GM13976 (cell line): ENCODE measurements around the gene OR13J1.

Source experiments
- DNase-seq: peaks from one replicate; pipeline ENCODE4 v3.0.0; 2012; ENCODE audit warnings: low spot score
- CTCF ChIP-seq: IDR thresholded peaks from 2 replicates; pipeline ENCODE4 v1.5.1; 2012; ENCODE audit warnings: borderline replicate concordance, mild to moderate bottlenecking; ENCODE audit not compliant: insufficient read depth; ENCODE audit errors: extremely low read depth, missing control alignments, control extremely low read depth
- in situ Hi-C: fragments of 300-500 bp; cut with MboI; formaldehyde crosslinking; loops from one replicate; pipeline ENCODE4 v1.12.0; 2022; ENCODE audit warnings: low sequenced_read_pairs, mixed read lengths, inconsistent platforms; ENCODE audit not compliant: unreplicated experiment

OR13J1 gene

DNA sequence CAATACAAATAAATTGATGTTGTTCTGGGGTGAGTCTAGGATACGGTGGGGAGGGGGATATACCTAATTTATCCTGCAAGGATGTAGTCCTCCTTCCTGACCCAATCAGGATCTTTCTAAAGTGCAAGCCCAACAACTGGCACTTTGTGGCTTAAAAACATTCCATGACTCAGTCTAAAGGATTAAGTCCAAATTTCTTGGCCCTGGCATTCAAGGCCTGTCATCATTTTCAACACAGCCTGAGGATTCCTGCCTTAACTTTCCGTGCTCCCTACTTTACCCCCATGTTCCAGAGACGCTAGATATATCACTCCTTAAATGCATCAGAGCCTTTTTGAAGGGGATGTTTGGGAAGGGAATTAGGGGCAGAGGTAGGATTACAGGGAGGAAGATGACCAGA is 42.7 kb downstream of the OR13J1 start:
- DNase-seq = no peak
- TF ChIP-seq CTCF = no peak
- in situ Hi-C loops = loop anchor here (10.0 kb wide), 1 partner anchor 57 kb away; no protein-coding TSS in a partner anchor

- peak; percentile 58 for TF ChIP-seq CTCF
- in situ Hi-C loops = loop anchor here (10.0 kb wide), 1 partner anchor 59 kb away; no protein-coding TSS in a partner anchor
- DNase-seq = peak; percentile 67
Measured at GRCh38 chr9:35826071-35826701, 44.0 kb downstream of the OR13J1 start.

- in situ Hi-C loops = loop anchor here (10.0 kb wide), 1 partner anchor 62 kb away; no protein-coding TSS in a partner anchor
Measured at GRCh38 chr9:35822926-35823325, 47.3 kb downstream of the OR13J1 start.

DNA sequence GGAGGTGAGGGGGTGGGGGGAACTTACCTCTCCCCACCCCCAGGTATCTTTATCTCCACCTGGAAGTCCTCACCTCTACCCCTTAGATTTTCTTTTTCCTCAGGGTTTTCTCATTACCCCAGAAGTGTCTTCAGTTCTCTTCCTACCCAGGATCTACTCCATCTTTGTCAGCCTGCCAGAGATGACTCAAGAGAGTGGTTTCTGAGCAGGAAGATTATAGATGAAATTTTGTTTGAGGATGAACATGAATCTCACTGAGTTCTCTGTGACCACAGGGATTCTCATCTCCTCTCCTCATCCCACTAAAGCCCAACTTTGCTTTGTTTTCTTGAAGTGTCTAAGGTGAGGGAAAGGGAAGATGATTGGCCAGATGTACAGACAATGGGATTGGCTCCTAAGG is 50.1 kb downstream of the OR13J1 start:
- no peak for TF ChIP-seq CTCF
- no peak for DNase-seq
- in situ Hi-C loops = loop anchor here (10.0 kb wide), 1 partner anchor 65 kb away; no protein-coding TSS in a partner anchor

More at GRCh38 chr9:35822926-35823325, 47.3 kb downstream of the OR13J1 start:
- DNase-seq = no peak
- TF ChIP-seq CTCF = no peak
